ENCODE data around the gene DOLPP1. TPM values are rescaled to one million over a fixed set of nuclear protein-coding genes. Genes with fewer than 3 reads are reported as not detected.
"Not testable (repeated sequence)": the region's sequence is repeated elsewhere in the genome, so short reads cannot be mapped to it uniquely, and the experiment has no call there.

The DOLPP1 gene
- total RNA-seq, 2 donors from 2014 or later = 4.4 to 5.7 TPM

- no peak for DNase-seq (ENCODE audit: low spot score)
- intact Hi-C loops (cut with DNase I) = no loop called here
These were observed 25.2 kb downstream of the DOLPP1 start for GRCh38 chr9:129105857-129106694.

- intact Hi-C loops (cut with DNase I) = no loop called here
- no peak for DNase-seq (ENCODE audit: low spot score)
These were observed 26.7 kb downstream of the DOLPP1 start for GRCh38 chr9:129107651-129108050.

GRCh38 chr9:129108083-129108804 is 27.3 kb downstream of the DOLPP1 start:
- DNase-seq (ENCODE audit: low spot score) = no peak
- intact Hi-C loops (cut with DNase I) = no loop called here

DNA sequence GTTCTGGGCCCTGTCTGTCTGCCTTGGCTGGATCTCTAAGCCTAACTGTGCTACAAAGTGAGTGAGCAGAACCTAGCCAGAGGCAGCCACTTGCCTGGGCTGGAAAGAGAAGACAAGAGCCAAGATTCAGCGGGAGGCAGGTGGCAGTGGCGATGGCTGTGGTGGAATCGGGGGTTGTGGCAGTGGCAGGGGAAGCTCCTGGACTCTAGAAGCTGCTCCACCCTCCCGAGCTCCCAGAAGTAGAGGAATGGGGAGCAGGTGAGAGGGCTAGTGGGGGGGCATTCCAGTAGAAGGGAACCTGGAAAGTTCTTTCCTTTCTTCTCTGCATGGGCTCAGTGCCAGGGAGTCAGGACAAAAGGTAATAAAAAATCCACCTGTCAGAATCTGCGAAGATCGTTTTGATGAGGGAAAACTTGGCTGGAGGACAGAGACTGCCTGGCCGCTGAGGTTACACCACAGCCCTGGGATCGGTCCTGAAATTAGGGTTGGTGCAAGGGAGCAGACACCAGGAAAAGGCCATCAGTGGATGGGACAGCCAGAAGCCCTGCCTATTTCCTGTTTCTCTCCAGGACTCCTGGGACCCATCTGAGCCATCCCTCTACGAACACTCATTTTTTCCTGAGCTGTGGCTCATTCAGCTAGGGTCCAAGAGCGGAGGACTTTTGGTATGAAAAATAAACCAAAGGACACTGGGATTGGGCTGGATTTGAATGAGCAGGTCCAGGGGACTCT is 28.1 kb downstream of the DOLPP1 start:
- intact Hi-C loops (cut with DNase I) = no loop called here
- no peak for DNase-seq (ENCODE audit: low spot score)

GRCh38 chr9:129109537-129109903 is 28.6 kb downstream of the DOLPP1 start:
- intact Hi-C loops (cut with DNase I) = no loop called here

GRCh38 chr9:129109952-129110739 is 29.2 kb downstream of the DOLPP1 start:
- no peak for DNase-seq (ENCODE audit: low spot score)
- intact Hi-C loops (cut with DNase I) = no loop called here

More at GRCh38 chr9:129109537-129109903, 28.6 kb downstream of the DOLPP1 start:
- peak; percentile 88 for DNase-seq (ENCODE audit: low spot score)

DNA sequence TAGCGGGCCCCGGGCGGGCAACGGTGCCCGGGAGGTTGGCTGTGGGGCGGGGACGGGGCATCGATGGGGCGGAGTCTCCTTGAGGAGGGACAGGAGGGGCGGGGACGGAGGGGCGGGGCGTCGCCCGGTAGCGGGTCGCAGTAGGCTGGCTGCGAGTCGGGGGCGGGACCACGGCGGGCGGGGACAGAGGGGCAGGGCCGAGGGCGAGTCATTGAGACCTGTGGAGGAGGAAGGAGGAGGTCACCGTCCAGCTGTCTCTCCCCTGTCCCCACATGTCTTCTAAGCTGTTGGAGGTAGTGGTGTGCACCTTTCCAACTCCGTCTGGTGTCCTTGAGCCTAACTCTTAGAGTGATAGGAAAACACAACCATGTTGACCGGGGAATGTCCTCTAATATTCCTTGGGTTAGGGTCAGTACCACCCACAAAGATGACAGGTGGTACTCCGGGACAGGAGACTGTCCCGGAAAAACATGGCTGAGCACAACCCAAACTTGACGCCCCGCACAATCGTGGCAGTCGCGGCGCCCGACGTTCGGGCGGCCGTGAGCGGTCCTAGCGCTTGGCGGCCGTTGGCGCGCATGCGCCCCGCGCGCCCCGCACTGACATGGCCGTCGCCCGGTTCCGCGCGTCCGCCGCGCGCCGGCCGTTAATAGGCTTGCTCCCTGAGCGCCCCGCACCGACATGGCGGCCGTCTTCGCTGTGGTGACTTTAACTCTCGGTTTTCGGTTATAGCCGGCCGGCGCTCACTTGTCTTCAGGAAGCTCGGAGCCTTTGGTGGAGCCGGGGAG is 30.0 kb downstream of the DOLPP1 start, which contains the start of the genes CRAT and PTPA:
Gene CRAT, minus strand, starts transcription at position 54 of the 788 bp plus-strand sequence. CDS start 284 bp downstream, outside the sequence.
Gene PTPA, plus strand, starts transcription at position 676 of the 788 bp plus-strand sequence. CDS start 186 bp downstream, outside the sequence.
- DNase-seq (ENCODE audit: low spot score) = peak; percentile 99
- intact Hi-C loops (cut with DNase I) = no loop called here

- intact Hi-C loops (cut with DNase I) = no loop called here
- no peak for DNase-seq (ENCODE audit: low spot score)
These were observed 30.7 kb downstream of the DOLPP1 start for GRCh38 chr9:129111528-129112151.

DNA sequence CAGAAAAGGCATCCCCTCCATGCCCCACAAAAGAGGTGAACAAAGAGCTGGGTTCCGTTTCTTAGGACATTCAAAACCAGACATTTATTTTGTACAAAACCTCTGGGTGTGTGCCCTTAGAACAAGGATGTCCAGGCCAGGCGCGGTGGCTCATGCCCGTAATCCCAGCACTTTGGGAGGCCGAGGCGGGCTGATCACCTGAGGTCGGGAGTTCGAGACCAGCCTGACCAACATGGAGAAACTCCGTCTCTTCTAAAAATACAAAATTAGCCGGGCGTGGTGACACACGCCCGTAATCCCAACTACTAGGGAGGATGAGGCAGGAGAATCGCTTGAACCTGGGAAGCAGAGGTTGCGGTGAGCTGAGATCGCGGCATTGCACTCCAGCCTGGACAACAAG is 31.6 kb downstream of the DOLPP1 start:
- intact Hi-C loops (cut with DNase I); DNase-seq (ENCODE audit: low spot score): not testable (repeated sequence)

GRCh38 chr9:129113645-129114304 is 32.9 kb downstream of the DOLPP1 start:
- DNase-seq (ENCODE audit: low spot score) = no peak
- intact Hi-C loops (cut with DNase I) = no loop called here

DNA sequence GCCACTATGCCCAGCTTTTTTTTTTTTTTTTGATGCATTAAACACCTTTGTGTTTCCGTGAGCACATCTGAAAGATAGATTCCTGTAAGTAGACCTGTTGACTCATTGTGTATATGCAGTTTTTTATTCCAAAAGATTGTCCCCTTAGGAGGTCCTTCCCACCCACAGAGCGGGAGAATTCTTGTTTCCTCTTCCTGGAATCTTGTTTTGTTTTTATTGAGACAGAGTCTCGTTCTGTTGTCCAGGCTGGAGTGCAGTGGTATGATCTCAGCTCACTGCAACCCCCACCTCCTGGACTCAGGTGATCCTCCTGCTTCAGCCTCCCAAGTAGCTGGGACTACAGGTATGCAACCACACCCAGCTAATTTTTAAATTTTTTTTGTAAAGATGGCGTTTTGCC is 37.9 kb downstream of the DOLPP1 start:
- no peak for DNase-seq (ENCODE audit: low spot score)
- intact Hi-C loops (cut with DNase I) = no loop called here

GRCh38 chr9:129121483-129121882 is 40.6 kb downstream of the DOLPP1 start:
- DNase-seq (ENCODE audit: low spot score) = no peak
- intact Hi-C loops (cut with DNase I) = no loop called here

- intact Hi-C loops (cut with DNase I) = no loop called here
- no peak for DNase-seq (ENCODE audit: low spot score)
These were observed 41.2 kb downstream of the DOLPP1 start for GRCh38 chr9:129122133-129122532.

- intact Hi-C loops (cut with DNase I); DNase-seq (ENCODE audit: low spot score): not testable (repeated sequence)
These were observed 42.1 kb downstream of the DOLPP1 start for GRCh38 chr9:129122976-129123375.

GRCh38 chr9:129124506-129125069 is 43.7 kb downstream of the DOLPP1 start:
- DNase-seq (ENCODE audit: low spot score) = no peak
- intact Hi-C loops (cut with DNase I) = no loop called here

DNA sequence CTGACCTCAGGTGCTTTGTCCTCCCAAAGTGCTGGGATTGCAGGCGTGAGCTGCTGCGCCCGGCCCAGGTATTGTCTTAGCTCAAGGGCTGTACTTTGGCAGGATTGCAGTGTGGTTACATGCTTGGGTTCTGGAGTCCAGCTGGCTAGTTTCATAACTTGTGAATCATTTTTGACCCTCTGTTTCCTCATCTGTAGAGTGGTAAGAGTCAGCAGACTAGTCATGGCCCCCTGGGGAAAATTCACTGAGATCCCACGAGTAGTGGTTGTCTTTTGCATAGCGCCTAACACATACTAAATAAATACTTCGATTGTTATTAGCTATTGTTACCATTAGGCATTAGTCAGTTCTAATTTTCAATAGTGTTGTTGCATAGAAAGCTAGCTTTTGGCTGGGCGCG is 44.6 kb downstream of the DOLPP1 start:
- intact Hi-C loops (cut with DNase I) = no loop called here
- no peak for DNase-seq (ENCODE audit: low spot score)

Data from posterior vena cava (tissue), 2 donors.